HepG2 (cell line): Measurements from ENCODE around the gene ZDBF2. TPM values are rescaled to one million over a fixed set of nuclear protein-coding genes. Genes with fewer than 3 reads are reported as not detected.
A peak's percentile ranks its signal among the peaks of the same experiment; 100 is the strongest.

ENCODE experiments used
- ATAC-seq: fragments of 200-7000 bp; cut with Tn5 transposase; 3 replicates; pipeline ENCODE4 v1.9.1; 2020; ENCODE audit warnings: mild to moderate bottlenecking, moderate library complexity
- BruUV-seq: library from RNA; stranded (reverse); fragments of 400-500 nt; replicated peaks from 2 replicates; lab custom pipeline; 2021; lab: Mats Ljungman, UMichigan
- CTCF ChIA-PET: fragments of 300-600 bp; formaldehyde crosslinking; extraction: SDS; loops from one replicate; lab custom pipeline; 2021; ENCODE audit warnings: low total read pairs, inconsistent platforms, low intra/inter-chr PET ratio; lab: Yijun Ruan, JAX
- POLR2A ChIA-PET: fragments of 350-600 bp; sonication (Branson Sonifier 250); formaldehyde crosslinking; loops from one replicate; lab custom pipeline; 2020; ENCODE audit warnings: antibody characterized with exemption, inconsistent platforms; lab: Yijun Ruan, JAX
- DNase-seq: peaks from one replicate; pipeline ENCODE4 v3.0.0-alpha.2; 2015; ENCODE audit warnings: low spot score
- FAIRE-seq: peaks from 3 replicates; lab custom pipeline; 2011; peaks lifted over from hg19 to GRCh38; lab: Jason Lieb, UNC
- H2AFZ ChIP-seq: one replicate; pipeline ENCODE4 v1.6.1; 2011; ENCODE audit warnings: low read length, inconsistent platforms
- H3K27ac ChIP-seq: fragments of 300-600 bp; 3 replicates; pipeline ENCODE4 v1.8.0; 2011; ENCODE audit warnings: mixed run types, mild to moderate bottlenecking, mixed read lengths, low read length, inconsistent platforms; ENCODE audit not compliant: insufficient read depth; ENCODE audit errors: extremely low read length
- H3K27me3 ChIP-seq, 2 experiments: fragments of 200-600 bp in 1 of 2; 2 replicates in 1 of 2; 3 replicates in 1 of 2; pipeline versions ENCODE4 v1.6.0 to v1.8.0; 2011; ENCODE audit warnings: low read length in 2 of 2, mild to moderate bottlenecking in 2 of 2, moderate library complexity in 2 of 2, inconsistent platforms in 1 of 2; ENCODE audit not compliant: insufficient read depth in 2 of 2, control insufficient read depth in 1 of 2
- H3K36me3 ChIP-seq, 2 experiments: fragments of 200-600 bp in 1 of 2; replicated peaks in 1 of 2; 2 replicates in 1 of 2; 3 replicates in 1 of 2; pipeline versions ENCODE4 v1.5.1 to v1.8.0; 2011; ENCODE audit warnings: low read length in 2 of 2, inconsistent platforms in 1 of 2; ENCODE audit not compliant: insufficient read depth in 2 of 2, control insufficient read depth in 1 of 2
- H3K4me1 ChIP-seq: 2 replicates; pipeline ENCODE4 v1.5.1; 2012; ENCODE audit warnings: low read length, inconsistent platforms; ENCODE audit not compliant: insufficient read depth
- H3K4me2 ChIP-seq: 2 replicates; pipeline ENCODE4 v1.6.0; 2011; ENCODE audit warnings: low read depth, low read length, inconsistent platforms
- H3K4me3 ChIP-seq, 3 experiments: fragments of 200-600 bp in 1 of 3; sonication (generic), shearing (Covaris generic) in 1 of 3; replicated peaks in 1 of 3; 2 replicates each; pipeline ENCODE4 v1.5.1; 2011 to 2016; ENCODE audit warnings: low read length in 3 of 3, inconsistent platforms in 2 of 3, low read depth in 2 of 3, mild to moderate bottlenecking in 2 of 3, control low read depth in 1 of 3, mixed read lengths in 1 of 3; ENCODE audit not compliant: insufficient read depth in 1 of 3
- H3K79me2 ChIP-seq: one replicate; pipeline ENCODE4 v1.6.1; 2011; ENCODE audit warnings: low read length, inconsistent platforms; ENCODE audit not compliant: insufficient read depth
- H3K9ac ChIP-seq: 2 replicates; pipeline ENCODE4 v1.6.0; 2011; ENCODE audit warnings: mild to moderate bottlenecking, low read depth, low read length, inconsistent platforms; ENCODE audit not compliant: insufficient read depth
- H3K9me3 ChIP-seq: 2 replicates; pipeline ENCODE4 v1.5.1; 2012; ENCODE audit warnings: mild to moderate bottlenecking, low read length
- H4K20me1 ChIP-seq: 2 replicates; pipeline ENCODE4 v1.6.0; 2011; ENCODE audit warnings: inconsistent platforms, mild to moderate bottlenecking, low read length, moderate library complexity; ENCODE audit not compliant: insufficient read depth
- AHR ChIP-seq: IDR thresholded peaks from 2 replicates; pipeline ENCODE4 v1.6.1; 2018; ENCODE audit warnings: missing genetic modification reagents, missing compliant biosample characterization
- CEBPG ChIP-seq: IDR thresholded peaks from 2 replicates; pipeline ENCODE4 v1.6.1; 2016
- DNMT1 ChIP-seq: sonication (generic); formaldehyde crosslinking; IDR thresholded peaks from 2 replicates; pipeline ENCODE4 v1.5.1; 2020; ENCODE audit warnings: mild to moderate bottlenecking, missing genetic modification reagents
- GATAD1 ChIP-seq: IDR thresholded peaks from 2 replicates; pipeline ENCODE4 v1.6.1; 2016; ENCODE audit warnings: missing genetic modification reagents, missing compliant biosample characterization
- GATAD2A ChIP-seq: IDR thresholded peaks from 2 replicates; pipeline ENCODE4 v1.6.1; 2016
- HDAC6 ChIP-seq: fragments of 200-600 bp; sonication (generic); IDR thresholded peaks from 2 replicates; pipeline ENCODE4 v1.7.0; 2017; ENCODE audit warnings: mild to moderate bottlenecking, antibody characterized with exemption, low read length, low read depth
- JARID2 ChIP-seq: sonication (generic); formaldehyde crosslinking; IDR thresholded peaks from 2 replicates; pipeline ENCODE4 v1.8.1; 2023; ENCODE audit warnings: missing genetic modification reagents, inconsistent platforms; ENCODE audit not compliant: insufficient replicate concordance
- KDM1A ChIP-seq: IDR thresholded peaks from 2 replicates; pipeline ENCODE4 v1.6.1; 2016; ENCODE audit warnings: missing compliant biosample characterization
- KLF16 ChIP-seq, 2 experiments: sonication (generic) in 1 of 2; formaldehyde crosslinking in 1 of 2; IDR thresholded peaks; 2 replicates each; pipeline versions ENCODE4 v1.6.1 to v1.8.0; 2016 to 2023; ENCODE audit warnings: missing genetic modification reagents in 2 of 2, missing compliant biosample characterization in 1 of 2
- MAFF ChIP-seq: IDR thresholded peaks from 2 replicates; pipeline ENCODE4 v1.6.1; 2011; ENCODE audit warnings: low read depth, low read length, improper control_type of control experiment
- MAFK ChIP-seq, 2 experiments: IDR thresholded peaks in 1 of 2; conservative IDR thresholded peaks in 1 of 2; 2 replicates each; pipeline ENCODE4 v1.6.1; 2011; ENCODE audit warnings: improper control_type of control experiment in 2 of 2, low read length in 2 of 2
- MAX ChIP-seq: IDR thresholded peaks from 2 replicates; pipeline ENCODE4 v1.6.1; 2012; ENCODE audit warnings: inconsistent platforms
- XRCC5 ChIP-seq: fragments of 200-400 bp; formaldehyde crosslinking; optimal IDR thresholded peaks from 2 replicates; pipeline ENCODE3; 2017; ENCODE audit warnings: mild to moderate bottlenecking, low read length
- YY1 ChIP-seq: IDR thresholded peaks from 2 replicates; pipeline ENCODE4 v1.6.1; 2011; ENCODE audit warnings: low read length, low read depth, moderate library complexity, mild to moderate bottlenecking; ENCODE audit not compliant: insufficient read depth, insufficient replicate concordance
- ZBTB25 ChIP-seq: IDR thresholded peaks from 2 replicates; pipeline ENCODE4 v1.6.1; 2018; ENCODE audit warnings: missing genetic modification reagents
- ZNF136 ChIP-seq: sonication (generic); formaldehyde crosslinking; IDR thresholded peaks from 2 replicates; pipeline ENCODE4 v1.8.1; 2022; ENCODE audit warnings: low read depth, mild to moderate bottlenecking, moderate library complexity, missing genetic modification reagents
- ZNF740 ChIP-seq: sonication (generic); formaldehyde crosslinking; IDR thresholded peaks from 2 replicates; pipeline ENCODE4 v1.4.0; 2020; ENCODE audit warnings: missing genetic modification reagents
- ZNF784 ChIP-seq: sonication (generic); formaldehyde crosslinking; IDR thresholded peaks from 2 replicates; pipeline ENCODE4 v1.5.1; 2020; ENCODE audit warnings: missing genetic modification reagents, mild to moderate bottlenecking, borderline replicate concordance
- WGBS: methylation state at CpG from one replicate; pipeline ENCODE4 v1.1.6; 2017; ENCODE audit warnings: low lambda C conversion rate; 5-methylcytosine and 5-hydroxymethylcytosine counted together
- in situ Hi-C: cut with HindIII; loops from 2 replicates; pipeline ENCODE4 v1.10.0; 2017; ENCODE audit warnings: low pct_unique_long_range_greater_than_20kb; ENCODE audit not compliant: extremely low pct_ligation_motif_present
- intact Hi-C: fragments of 100-400 bp; cut with micrococcal nuclease; formaldehyde crosslinking; loops from one replicate; pipeline ENCODE4 v1.10.0; 2022; ENCODE audit not compliant: unreplicated experiment
- polyA plus RNA-seq, 8 experiments: library from polyadenylated mRNA; depleted of rRNA in 3 of 8; stranded (reverse) in 7 of 8; unstranded in 1 of 8; fragments of >200 nt; fragmentation: Illumina TruSeq in 4 of 8; extraction: Trizol in 4 of 8; gene quantifications; 2 replicates each; pipeline versions ENCODE4 v1.2.1 to v1.2.3, GENCODE V29; 2011 to 2016; ENCODE audit warnings: low read depth in 4 of 8, missing spikeins in 1 of 8, mixed read lengths in 1 of 8; ENCODE audit not compliant: insufficient read depth in 1 of 8
- total RNA-seq, 5 experiments: library from RNA; depleted of rRNA; stranded (reverse); fragments of >200 nt; fragmentation: Illumina TruSeq; extraction: Trizol; gene quantifications; 2 replicates each; pipeline ENCODE4 v1.2.3, GENCODE V29; 2016; ENCODE audit warnings: low read depth in 1 of 5
- TF ChIP-seq, protein P1 (sequence below): sonication (generic); formaldehyde crosslinking; IDR thresholded peaks from 2 replicates; pipeline ENCODE4 v1.4.0; 2020; ENCODE audit warnings: missing genetic modification reagents, mild to moderate bottlenecking, borderline replicate concordance
- TF ChIP-seq, protein P2 (sequence below): sonication (generic); formaldehyde crosslinking; IDR thresholded peaks from 2 replicates; pipeline ENCODE4 v1.5.1; 2020; ENCODE audit warnings: mild to moderate bottlenecking, missing genetic modification reagents, borderline replicate concordance

The ZDBF2 gene
- total and polyA plus RNA-seq, 2 of the 13 experiments (the other 11 are each of a cell fraction or from before 2014, with no cell fraction given) = 1.5 to 2.0 TPM

- TF ChIP-seq ZBTB25 (CRISPR knock-in tag) (no peak), ZNF136 (no peak)
Measured at GRCh38 chr2:206267567-206267966, 6.9 kb upstream of the ZDBF2 start (continued).

DNA sequence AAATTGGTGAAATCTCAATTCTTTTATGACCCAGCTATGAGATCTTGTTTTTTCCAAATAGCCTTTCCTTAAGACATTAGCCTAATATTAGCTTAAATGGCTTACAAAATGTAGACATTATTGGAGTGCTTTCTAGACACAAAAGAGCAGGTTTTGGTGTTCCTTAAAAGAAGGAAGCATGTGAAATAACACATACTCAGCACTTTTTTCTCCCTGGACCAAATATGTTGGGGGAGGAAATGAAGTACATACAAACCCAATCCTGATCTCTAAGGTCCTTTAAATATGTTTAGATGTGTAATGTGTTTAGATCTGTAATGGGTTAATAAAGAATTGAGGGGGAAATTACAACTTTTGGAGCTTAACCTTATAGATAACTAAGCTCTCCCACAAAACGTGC, 3.4 kb upstream of the ZDBF2 start:
- Histone ChIP-seq H3K9ac (no peak overlapping the region), H4K20me1 (no peaks in the 10 kb centered on the region), H3K9me3 (no peaks in the 10 kb centered on the region), H3K4me2 (no peak overlapping the region), H3K79me2 (no peaks in the 10 kb centered on the region), H3K27me3 (peaks cover 8 to 61% of the 10 kb centered on the region in 2 experiments; a peak in 4 of 5 replicates), H2AFZ (no peak overlapping the region), H3K36me3 (no peaks in the 10 kb centered on the region), H3K4me3 (no peak overlapping the region), H3K27ac (no peak overlapping the region), H3K4me1 (peaks cover 17% of the 10 kb centered on the region)
- FAIRE-seq (no peak), ATAC-seq (no peak), DNase-seq (no peak)
- in situ Hi-C loops (no loop called here), intact Hi-C loops (no loop called here)
- ChIA-PET POLR2A (no interaction called here), CTCF (no interaction called here)
- WGBS = 12% methylated on average over 1 of the region's 1 CpG
- no TSS peak for BruUV-seq
- TF ChIP-seq ZNF784 (CRISPR knock-in tag) = no peak
- no peak for TF ChIP-seq KLF16 (CRISPR knock-in tag; IDR thresholded peaks at IDR 0.05)
- no peak for TF ChIP-seq AHR (CRISPR knock-in tag)
- TF ChIP-seq JARID2 (CRISPR knock-in tag) = no peak
- TF ChIP-seq KDM1A (CRISPR knock-in tag) = no peak
- no peak for TF ChIP-seq GATAD2A (CRISPR knock-in tag)
- TF ChIP-seq, protein P1, sequence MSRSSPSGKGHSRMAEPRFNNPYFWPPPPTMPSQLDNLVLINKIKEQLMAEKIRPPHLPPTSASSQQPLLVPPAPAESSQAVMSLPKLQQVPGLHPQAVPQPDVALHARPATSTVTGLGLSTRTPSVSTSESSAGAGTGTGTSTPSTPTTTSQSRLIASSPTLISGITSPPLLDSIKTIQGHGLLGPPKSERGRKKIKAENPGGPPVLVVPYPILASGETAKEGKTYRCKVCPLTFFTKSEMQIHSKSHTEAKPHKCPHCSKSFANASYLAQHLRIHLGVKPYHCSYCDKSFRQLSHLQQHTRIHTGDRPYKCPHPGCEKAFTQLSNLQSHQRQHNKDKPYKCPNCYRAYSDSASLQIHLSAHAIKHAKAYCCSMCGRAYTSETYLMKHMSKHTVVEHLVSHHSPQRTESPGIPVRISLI (CRISPR knock-in tag) = no peak
- TF ChIP-seq MAFF = peak; percentile 97
- no peak for TF ChIP-seq ZNF740 (CRISPR knock-in tag)
- no peak for TF ChIP-seq YY1
- TF ChIP-seq HDAC6 = no peak
- TF ChIP-seq GATAD1 (CRISPR knock-in tag) = no peak
- no peak for TF ChIP-seq MAX
- no peak for TF ChIP-seq DNMT1 (CRISPR knock-in tag)
- TF ChIP-seq, protein P2, sequence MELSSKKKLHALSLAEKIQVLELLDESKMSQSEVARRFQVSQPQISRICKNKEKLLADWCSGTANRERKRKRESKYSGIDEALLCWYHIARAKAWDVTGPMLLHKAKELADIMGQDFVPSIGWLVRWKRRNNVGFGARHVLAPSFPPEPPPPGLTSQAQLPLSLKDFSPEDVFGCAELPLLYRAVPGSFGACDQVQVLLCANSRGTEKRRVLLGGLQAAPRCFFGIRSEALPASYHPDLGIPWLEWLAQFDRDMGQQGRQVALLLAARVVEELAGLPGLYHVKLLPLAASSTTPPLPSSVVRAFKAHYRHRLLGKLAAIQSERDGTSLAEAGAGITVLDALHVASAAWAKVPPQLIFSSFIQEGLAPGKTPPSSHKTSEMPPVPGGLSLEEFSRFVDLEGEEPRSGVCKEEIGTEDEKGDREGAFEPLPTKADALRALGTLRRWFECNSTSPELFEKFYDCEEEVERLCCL (CRISPR knock-in tag) = no peak
- no peak for TF ChIP-seq CEBPG
- TF ChIP-seq XRCC5 = no peak
- TF ChIP-seq MAFK (conservative IDR thresholded peaks at IDR 0.05 in 1 of 2, IDR thresholded peaks at IDR 0.05 in 1 of 2; ENCODE audit: low read length in 2 of 2) = peak; percentile 95 to 98
